ENCODE data around the gene TNN. TPM values are rescaled to one million over a fixed set of nuclear protein-coding genes. Genes with fewer than 3 reads are reported as not detected.

Gene TNN
- total RNA-seq (2022; extraction: Qiagen RNA extraction), result not detected in 5 replicates

GRCh38 chr1:175067362-175068106 is at the start of gene TNN:
Gene TNN (plus strand): TSS chr1:175067833. CDS start chr1:175077419, 9,586 bp downstream.

GRCh38 chr1:175023043-175023921 is 44.4 kb upstream of the TNN start, which contains the start of gene MRPS14:
Gene MRPS14 (minus strand): TSS chr1:175023425. CDS start chr1:175023408, 17 bp downstream.

GRCh38 chr1:175192630-175193526 is 125.2 kb downstream of the TNN start, which contains the start of gene KIAA0040:
Gene KIAA0040 (minus strand): TSS chr1:175192776. CDS start chr1:175161013, 31,763 bp downstream.

Other genes starting within 250 kb of the TNN start
- gene CACYBP, start 67.9 kb upstream of the TNN start, total RNA-seq (2022; extraction: Qiagen RNA extraction), result 165 to 238 TPM (median 176 TPM) in 5 replicates
- 20.6 to 28.1 TPM (median 26.3 TPM) in 5 replicates for gene MRPS14, start 44.4 kb upstream of the TNN start, total RNA-seq (2022; extraction: Qiagen RNA extraction)
- 0.39 to 0.67 TPM (median 0.53 TPM) in 5 replicates for gene KIAA0040, start 124.9 kb downstream of the TNN start, total RNA-seq (2022; extraction: Qiagen RNA extraction)